ENCODE data around the gene MSRB1. TPM values are rescaled to one million over a fixed set of nuclear protein-coding genes. Genes with fewer than 3 reads are reported as not detected.
A peak's percentile ranks its signal among the peaks of the same experiment; 100 is the strongest.

Gene MSRB1
- total RNA-seq, 2 experiments from 2014 or later, result 2.3 to 2.4 TPM

GRCh38 chr16:1914988-1915387 lies 28.0 kb downstream of the MSRB1 start:
- POLR2A ChIA-PET, result no interaction called here
- H3K27ac ChIP-seq (ENCODE audit: low read depth in 1 of 2, low read length in 2 of 2), result no peak overlapping the region
- no peaks in the 10 kb centered on the region for H3K36me3 Mint-ChIP-seq (ENCODE audit: low read depth)
- peaks cover 34% of the 10 kb centered on the region for H3K27me3 Mint-ChIP-seq
- H3K4me1 Mint-ChIP-seq (ENCODE audit: low read depth), result no peaks in the 10 kb centered on the region
- H3K27me3 ChIP-seq (ENCODE audit: control insufficient read depth in 1 of 2, insufficient read depth in 2 of 2, low read length in 2 of 2), result peaks cover 22 to 48% of the 10 kb centered on the region in 2 experiments
- H3K9me3 Mint-ChIP-seq, result no peaks in the 10 kb centered on the region
- peaks cover 5% of the 10 kb centered on the region for H3K4me1 ChIP-seq (ENCODE audit: insufficient read depth, low read length)
- no peak for TF ChIP-seq CTCF (IDR thresholded peaks at IDR 0.05)
- H3K27ac Mint-ChIP-seq, result no peak overlapping the region
- no peak overlapping the region for H3K4me3 ChIP-seq (ENCODE audit: low read length)
- peaks cover 0 to 22% of the 10 kb centered on the region in 2 experiments for H3K9me3 ChIP-seq (ENCODE audit: control insufficient read depth in 1 of 2, insufficient read depth in 1 of 2, low read length in 2 of 2)
- intact Hi-C loops (cut with DNase I, micrococcal nuclease), result no loop called here
- no peaks in the 10 kb centered on the region for H3K36me3 ChIP-seq (ENCODE audit: insufficient read depth, low read length)
- DNase-seq (no peak), ATAC-seq (ENCODE audit: poor library complexity) (no peak)
- CTCF ChIA-PET, result no interaction called here
- H3K4me3 Mint-ChIP-seq, result no peak overlapping the region

GRCh38 chr16:1914084-1914608 lies 28.9 kb downstream of the MSRB1 start:
- H3K27me3 ChIP-seq (ENCODE audit: control insufficient read depth in 1 of 2, insufficient read depth in 2 of 2, low read length in 2 of 2), result peaks cover 22 to 44% of the 10 kb centered on the region in 2 experiments
- no peaks in the 10 kb centered on the region for H3K36me3 ChIP-seq (ENCODE audit: insufficient read depth, low read length)
- DNase-seq (peak in 1 of 14 experiments; percentile 10), ATAC-seq (ENCODE audit: poor library complexity) (no peak)
- no peak overlapping the region for H3K4me3 ChIP-seq (ENCODE audit: low read length)
- peaks cover 5% of the 10 kb centered on the region for H3K4me1 ChIP-seq (ENCODE audit: insufficient read depth, low read length)
- no peak overlapping the region for H3K27ac ChIP-seq (ENCODE audit: low read depth in 1 of 2, low read length in 2 of 2)
- Mint-ChIP-seq H3K27ac (no peak overlapping the region), H3K36me3 (ENCODE audit: low read depth) (no peaks in the 10 kb centered on the region), H3K27me3 (peaks cover 34% of the 10 kb centered on the region), H3K9me3 (no peaks in the 10 kb centered on the region), H3K4me3 (no peak overlapping the region), H3K4me1 (ENCODE audit: low read depth) (no peaks in the 10 kb centered on the region)
- ChIA-PET POLR2A (no interaction called here), CTCF (no interaction called here)
- TF ChIP-seq CTCF (IDR thresholded peaks at IDR 0.05), result no peak
- intact Hi-C loops (cut with DNase I, micrococcal nuclease), result no loop called here
- peaks cover 0 to 15% of the 10 kb centered on the region in 2 experiments for H3K9me3 ChIP-seq (ENCODE audit: control insufficient read depth in 1 of 2, insufficient read depth in 1 of 2, low read length in 2 of 2)

GRCh38 chr16:1913327-1914083 lies 29.5 kb downstream of the MSRB1 start:
- intact Hi-C loops (cut with DNase I, micrococcal nuclease), result no loop called here
- Histone ChIP-seq H3K27ac (ENCODE audit: low read depth in 1 of 2, low read length in 2 of 2) (no peak overlapping the region), H3K36me3 (ENCODE audit: insufficient read depth, low read length) (no peaks in the 10 kb centered on the region), H3K9me3 (ENCODE audit: control insufficient read depth in 1 of 2, insufficient read depth in 1 of 2, low read length in 2 of 2) (peaks cover 0 to 12% of the 10 kb centered on the region in 2 experiments), H3K27me3 (ENCODE audit: control insufficient read depth in 1 of 2, insufficient read depth in 2 of 2, low read length in 2 of 2) (peaks cover 19 to 44% of the 10 kb centered on the region in 2 experiments), H3K4me1 (ENCODE audit: insufficient read depth, low read length) (peaks cover 3% of the 10 kb centered on the region), H3K4me3 (ENCODE audit: low read length) (no peak overlapping the region)
- ChIA-PET CTCF (no interaction called here), POLR2A (no interaction called here)
- no peak for DNase-seq
- no peaks in the 10 kb centered on the region for H3K9me3 Mint-ChIP-seq
- no peaks in the 10 kb centered on the region for H3K36me3 Mint-ChIP-seq (ENCODE audit: low read depth)
- H3K27me3 Mint-ChIP-seq, result peaks cover 30% of the 10 kb centered on the region
- no peaks in the 10 kb centered on the region for H3K4me1 Mint-ChIP-seq (ENCODE audit: low read depth)
- no peak overlapping the region for H3K27ac Mint-ChIP-seq
- ATAC-seq (ENCODE audit: poor library complexity), result no peak
- H3K4me3 Mint-ChIP-seq, result no peak overlapping the region
- TF ChIP-seq CTCF (IDR thresholded peaks at IDR 0.05), result no peak
